A172 (cell line): Measurements from ENCODE around the gene GPR162. TPM values are rescaled to one million over a fixed set of nuclear protein-coding genes. Genes with fewer than 3 reads are reported as not detected.

Experiments
- DNase-seq: peaks from one replicate; pipeline ENCODE4 v3.0.0-alpha.2; 2015; ENCODE audit warnings: low spot score
- total RNA-seq: library from RNA; depleted of rRNA; stranded (reverse); fragments of >200 nt; shearing (Covaris generic); gene quantifications from 2 replicates; pipeline ENCODE4 v1.2.3, GENCODE V29; 2014

Gene GPR162
- total RNA-seq, 1 experiment from 2014 or later = 5.3 TPM

GRCh38 chr12:6822426-6823135, 960 bp downstream of the GPR162 start:
- DNase-seq = no peak

GRCh38 chr12:6823182-6824084, 1.8 kb downstream of the GPR162 start:
- no peak for DNase-seq

GRCh38 chr12:6824085-6824775, 2.6 kb downstream of the GPR162 start:
- no peak for DNase-seq

GRCh38 chr12:6824901-6825381, 3.3 kb downstream of the GPR162 start:
- no peak for DNase-seq

- DNase-seq = peak; percentile 52
Measured at GRCh38 chr12:6825398-6826124, 3.9 kb downstream of the GPR162 start.

DNA sequence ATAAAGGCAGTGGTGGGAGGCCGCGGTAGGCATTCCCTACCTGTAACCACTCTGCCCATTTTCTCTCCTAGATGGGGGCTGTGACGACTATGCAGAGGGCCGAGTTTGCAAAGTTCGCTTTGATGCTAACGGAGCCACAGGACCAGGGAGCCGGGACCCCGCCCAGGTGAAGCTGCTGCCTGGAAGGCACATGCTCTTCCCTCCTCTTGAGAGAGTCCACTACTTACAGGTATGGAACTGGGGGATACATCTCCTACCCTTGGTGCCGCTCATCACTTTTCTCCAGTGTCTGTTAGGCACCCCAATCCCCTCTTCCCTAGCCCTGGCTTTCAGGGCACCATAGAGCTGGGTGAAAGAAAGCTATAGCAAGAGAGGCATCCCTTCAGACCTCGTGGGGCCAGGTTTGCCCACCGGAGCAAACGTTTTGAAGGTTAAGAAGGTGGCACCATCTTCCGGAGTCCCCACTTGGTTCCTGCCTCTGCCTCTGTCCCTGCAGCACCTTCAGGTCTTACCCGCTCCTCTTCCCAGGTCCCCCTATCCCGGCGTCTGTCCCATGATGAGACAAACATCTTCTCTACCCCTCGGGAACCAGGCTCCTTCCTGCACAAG, 4.6 kb downstream of the GPR162 start:
- DNase-seq = no peak

GRCh38 chr12:6826734-6827436, 5.3 kb downstream of the GPR162 start:
- DNase-seq = no peak

- DNase-seq = peak; percentile 45
Measured at GRCh38 chr12:6827437-6827911, 5.9 kb downstream of the GPR162 start.

DNA sequence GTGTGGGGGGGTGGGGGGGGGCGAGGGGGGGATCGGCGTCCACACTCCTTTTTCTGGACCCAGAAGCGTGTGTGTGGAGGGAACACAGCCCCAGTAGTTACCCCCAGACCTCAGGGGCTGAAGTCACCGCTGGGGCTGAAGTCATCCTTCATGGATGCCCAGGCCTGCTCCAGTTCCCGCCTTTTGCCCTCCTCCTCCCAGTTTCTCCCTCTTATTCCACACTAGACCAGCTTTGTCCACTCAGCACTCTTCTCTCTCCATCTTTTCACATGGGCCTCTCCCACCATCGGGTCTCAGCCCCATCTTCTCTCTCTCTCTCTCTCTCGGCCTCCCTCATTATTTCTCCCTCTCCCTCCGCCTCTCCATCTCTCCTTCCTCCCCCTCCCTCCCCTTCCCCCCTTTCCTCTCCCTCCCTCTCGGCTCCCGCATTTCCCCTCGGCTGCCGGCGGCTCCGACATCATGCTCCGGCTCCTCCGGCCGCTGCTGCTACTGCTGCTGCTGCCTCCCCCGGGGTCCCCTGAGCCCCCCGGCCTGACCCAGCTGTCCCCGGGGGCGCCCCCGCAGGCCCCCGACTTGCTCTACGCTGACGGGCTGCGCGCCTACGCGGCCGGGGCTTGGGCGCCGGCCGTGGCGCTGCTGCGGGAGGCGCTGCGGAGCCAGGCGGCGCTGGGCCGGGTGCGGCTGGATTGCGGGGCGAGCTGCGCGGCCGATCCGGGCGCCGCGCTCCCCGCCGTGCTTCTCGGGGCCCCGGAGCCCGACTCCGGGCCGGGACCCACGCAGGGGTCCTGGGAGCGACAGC, 6.6 kb downstream of the GPR162 start, which contains the start of gene P3H3:
P3H3 (plus strand) TSS at position 426 of the 799 bp plus-strand sequence; CDS start at position 460, 34 bp downstream.
- peak; percentile 30 for DNase-seq

GRCh38 chr12:6828781-6829535, 7.3 kb downstream of the GPR162 start:
- DNase-seq = no peak

GRCh38 chr12:6829536-6830220, 8.1 kb downstream of the GPR162 start:
- no peak for DNase-seq

GRCh38 chr12:6830286-6830890, 8.8 kb downstream of the GPR162 start:
- DNase-seq = no peak

DNA sequence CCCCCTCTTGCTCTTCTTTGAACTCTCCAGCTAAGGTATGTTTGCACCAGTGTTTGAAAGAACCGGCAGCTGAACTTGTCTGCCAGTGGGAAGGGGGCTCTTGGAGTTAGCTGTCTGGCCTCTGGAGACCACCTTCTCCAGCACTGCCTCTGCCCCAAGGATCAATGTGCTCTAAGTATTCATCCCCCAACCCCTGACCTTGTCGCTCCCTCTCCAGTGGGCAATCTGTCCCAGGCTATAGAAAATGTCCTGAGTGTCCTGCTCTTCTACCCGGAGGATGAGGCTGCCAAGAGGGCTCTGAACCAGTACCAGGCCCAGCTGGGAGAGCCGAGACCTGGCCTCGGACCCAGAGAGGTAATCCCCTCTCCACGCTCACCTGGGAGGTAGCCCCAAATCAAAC, 9.4 kb downstream of the GPR162 start:
- DNase-seq = no peak

DNA sequence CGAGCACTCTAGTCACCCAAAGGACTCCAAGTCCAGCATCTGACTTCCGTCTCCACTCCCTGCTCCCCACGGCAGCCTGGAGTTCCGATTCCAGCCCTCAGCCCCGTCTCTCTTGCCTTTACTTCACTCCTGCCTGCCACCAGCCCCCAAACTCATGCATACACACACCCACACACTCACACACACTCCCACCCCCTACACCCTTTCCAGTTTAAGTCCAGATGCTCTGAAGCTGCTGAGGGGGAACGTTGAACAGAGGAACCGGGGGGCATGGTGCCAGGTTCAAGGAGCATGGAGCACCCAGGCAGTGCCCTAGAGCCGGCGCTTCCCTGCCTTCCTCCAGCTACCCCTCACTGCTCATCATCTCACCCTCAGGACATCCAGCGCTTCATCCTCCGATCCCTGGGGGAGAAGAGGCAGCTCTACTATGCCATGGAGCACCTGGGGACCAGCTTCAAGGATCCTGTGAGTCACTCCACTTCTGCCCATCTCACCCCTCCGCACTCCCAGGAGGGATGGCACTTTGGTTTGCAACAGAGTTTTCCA, 9.9 kb downstream of the GPR162 start:
- no peak for DNase-seq

DNA sequence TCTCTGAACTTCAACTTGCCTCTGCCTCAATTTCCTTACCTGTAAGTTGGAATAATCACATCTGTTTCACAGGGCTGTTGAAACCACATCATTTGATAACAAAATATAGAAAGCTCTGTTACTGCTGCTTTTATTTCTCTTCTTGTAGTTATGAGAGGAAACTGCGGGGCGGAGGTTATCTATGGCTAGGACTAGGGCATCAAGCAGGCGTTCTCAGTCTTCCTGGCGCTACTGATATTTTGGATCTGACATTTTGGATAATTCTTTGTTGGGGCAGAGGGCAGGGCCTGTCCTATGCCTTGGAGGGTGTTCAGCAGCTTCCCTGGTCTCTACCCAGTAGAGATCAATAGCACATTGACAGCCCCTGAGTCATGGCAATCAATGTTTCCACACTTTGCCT, 10.5 kb downstream of the GPR162 start:
- no peak for DNase-seq

DNA sequence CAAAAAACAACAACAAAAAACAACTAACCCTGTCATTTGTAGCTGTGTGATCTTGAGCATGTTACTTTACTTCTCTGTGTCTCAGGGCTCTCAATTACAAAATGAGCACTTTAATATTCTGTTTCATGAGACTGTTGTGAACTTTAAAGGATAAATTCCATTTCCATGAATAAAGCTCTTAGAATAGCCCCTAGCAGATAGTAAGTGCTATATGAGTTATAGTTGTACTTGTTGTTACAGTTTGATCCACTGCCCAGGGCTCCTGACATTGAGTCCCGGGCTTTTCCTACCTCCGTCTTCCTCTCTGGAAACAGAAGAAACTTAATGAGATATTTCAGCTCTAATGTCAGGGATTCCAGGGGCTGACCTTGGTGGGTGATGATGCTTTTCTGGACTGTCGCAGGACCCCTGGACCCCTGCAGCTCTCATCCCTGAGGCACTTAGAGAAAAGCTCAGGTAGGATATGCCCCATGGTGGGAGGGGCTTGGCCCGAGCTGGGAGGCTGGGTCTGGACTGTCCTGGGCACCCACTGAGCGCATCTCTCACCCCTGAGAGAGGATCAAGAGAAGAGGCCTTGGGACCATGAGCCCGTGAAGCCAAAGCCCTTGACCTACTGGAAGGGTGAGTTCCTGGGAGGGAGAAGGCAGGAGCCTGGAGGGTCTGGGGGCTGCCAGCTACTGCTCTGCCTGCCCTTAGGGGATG, 11.7 kb downstream of the GPR162 start:
- DNase-seq = no peak

DNA sequence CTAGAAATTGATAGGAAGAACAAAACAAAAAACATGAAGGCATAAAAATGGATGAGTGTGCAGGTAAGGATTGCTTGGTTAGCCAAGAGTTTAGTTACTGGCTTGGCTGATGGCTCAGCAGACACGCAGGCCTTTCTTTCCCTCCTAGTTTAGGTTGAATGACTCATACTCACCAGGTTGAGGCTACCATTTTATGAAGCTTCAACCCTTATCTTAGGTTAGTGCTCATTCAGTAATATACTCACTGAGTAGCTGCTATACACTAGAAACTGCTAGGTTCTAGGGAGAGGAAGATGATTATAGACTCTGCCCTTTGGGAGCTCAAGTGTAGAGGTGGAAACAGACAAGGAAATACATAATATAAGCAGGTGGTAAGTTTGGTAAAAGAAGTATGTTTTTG, 12.6 kb downstream of the GPR162 start:
- no peak for DNase-seq
